IMR-90 (cell line): ENCODE measurements around the gene CDKN1C. TPM values are rescaled to one million over a fixed set of nuclear protein-coding genes. Genes with fewer than 3 reads are reported as not detected.
A peak's percentile ranks its signal among the peaks of the same experiment; 100 is the strongest.

ENCODE experiments used
- ATAC-seq: fragments of 200-7000 bp; cut with Tn5 transposase; 2 replicates; pipeline ENCODE4 v1.9.1; 2020; ENCODE audit warnings: low read depth, mild to moderate bottlenecking, moderate library complexity
- BruUV-seq: library from RNA; stranded (reverse); fragments of 400-500 nt; replicated peaks from 2 replicates; lab custom pipeline; 2021; lab: Mats Ljungman, UMichigan
- CTCF ChIA-PET: fragments of 300-600 bp; formaldehyde crosslinking; extraction: SDS; loops from one replicate; lab custom pipeline; 2021; ENCODE audit warnings: antibody characterized with exemption; lab: Yijun Ruan, JAX
- POLR2A ChIA-PET: fragments of 300-600 bp; sonication (Branson Sonifier 250); formaldehyde crosslinking; loops from one replicate; lab custom pipeline; 2022; ENCODE audit warnings: antibody characterized with exemption; ENCODE audit not compliant: unreplicated experiment; lab: Charles Lee
- DNase-seq: peaks from one replicate; pipeline ENCODE4 v3.0.0; 2013
- H2AFZ ChIP-seq: replicated peaks from 2 replicates; pipeline ENCODE3; 2013; ENCODE audit warnings: low read length, mild to moderate bottlenecking; ENCODE audit not compliant: poor library complexity
- H2AK5ac ChIP-seq: 2 replicates; pipeline ENCODE4 v1.6.1; 2013; ENCODE audit warnings: low read depth, low read length, inconsistent platforms
- H2AK9ac ChIP-seq: replicated peaks from 2 replicates; pipeline ENCODE3; 2013; ENCODE audit warnings: mild to moderate bottlenecking, low read depth, low read length, moderate library complexity; ENCODE audit not compliant: poor library complexity
- H2BK120ac ChIP-seq: 2 replicates; pipeline ENCODE4 v1.6.1; 2013; ENCODE audit warnings: low read depth, low read length, inconsistent platforms
- H2BK15ac ChIP-seq: 3 replicates; pipeline ENCODE4 v1.6.1; 2013; ENCODE audit warnings: low read depth, low read length, inconsistent platforms
- H2BK20ac ChIP-seq: 2 replicates; pipeline ENCODE4 v1.6.1; 2013; ENCODE audit warnings: low read depth, mild to moderate bottlenecking, inconsistent platforms, low read length, moderate library complexity
- H2BK5ac ChIP-seq: 2 replicates; pipeline ENCODE4 v1.6.1; 2013; ENCODE audit warnings: mild to moderate bottlenecking, low read depth, low read length, inconsistent platforms; ENCODE audit not compliant: poor library complexity, severe bottlenecking
- H3K14ac ChIP-seq: replicated peaks from 2 replicates; pipeline ENCODE4 v1.6.1; 2013; ENCODE audit warnings: low read depth, low read length, inconsistent platforms
- H3K18ac ChIP-seq: 2 replicates; pipeline ENCODE4 v1.6.1; 2013; ENCODE audit warnings: low read depth, low read length, control low read depth
- H3K23ac ChIP-seq: 2 replicates; pipeline ENCODE4 v1.6.1; 2013; ENCODE audit warnings: low read depth, low read length, inconsistent platforms
- H3K27ac ChIP-seq: 2 replicates; pipeline ENCODE4 v1.5.1; 2013; ENCODE audit warnings: mild to moderate bottlenecking, control low read depth, low read length; ENCODE audit not compliant: insufficient read depth
- H3K27me3 ChIP-seq: 2 replicates; pipeline ENCODE4 v1.6.1; 2013; ENCODE audit warnings: low read length; ENCODE audit not compliant: control insufficient read depth, insufficient read depth
- H3K36me3 ChIP-seq: 2 replicates; pipeline ENCODE4 v1.6.1; 2013; ENCODE audit warnings: low read length, mixed read lengths; ENCODE audit not compliant: control insufficient read depth, insufficient read depth
- H3K4ac ChIP-seq: 2 replicates; pipeline ENCODE4 v1.6.1; 2013; ENCODE audit warnings: low read depth, low read length, inconsistent platforms
- H3K4me1 ChIP-seq: 2 replicates; pipeline ENCODE4 v1.6.1; 2013; ENCODE audit warnings: low read length, mixed read lengths; ENCODE audit not compliant: control insufficient read depth, insufficient read depth
- H3K4me2 ChIP-seq: 2 replicates; pipeline ENCODE4 v1.6.1; 2013; ENCODE audit warnings: low read depth, mild to moderate bottlenecking, control low read depth, low read length, moderate library complexity
- H3K4me3 ChIP-seq: 2 replicates; pipeline ENCODE4 v1.5.1; 2013; ENCODE audit warnings: low read depth, mild to moderate bottlenecking, control low read depth, low read length, moderate library complexity; ENCODE audit not compliant: insufficient read depth
- H3K56ac ChIP-seq: 2 replicates; pipeline ENCODE4 v1.6.1; 2013; ENCODE audit warnings: low read length, inconsistent platforms; ENCODE audit not compliant: insufficient read depth; ENCODE audit errors: extremely low read depth
- H3K79me1 ChIP-seq, 2 experiments: 2 replicates each; pipeline ENCODE4 v1.6.1; 2013; ENCODE audit warnings: low read length in 2 of 2, inconsistent platforms in 1 of 2, low read depth in 1 of 2
- H3K9ac ChIP-seq: 2 replicates; pipeline ENCODE4 v1.6.1; 2013; ENCODE audit warnings: low read depth, low read length, control low read depth
- H3K9me1 ChIP-seq: 2 replicates; pipeline ENCODE4 v1.6.1; 2013; ENCODE audit warnings: low read length, inconsistent platforms; ENCODE audit not compliant: insufficient read depth
- H3K9me3 ChIP-seq: 2 replicates; pipeline ENCODE4 v1.6.1; 2013; ENCODE audit warnings: low read length; ENCODE audit not compliant: control insufficient read depth, insufficient read depth
- H4K20me1 ChIP-seq: 2 replicates; pipeline ENCODE4 v1.6.1; 2013; ENCODE audit warnings: low read length, inconsistent platforms; ENCODE audit not compliant: insufficient read depth
- H4K5ac ChIP-seq: 2 replicates; pipeline ENCODE4 v1.6.1; 2013; ENCODE audit warnings: mild to moderate bottlenecking, low read depth, low read length, control low read depth
- H4K8ac ChIP-seq, 2 experiments: 2 replicates each; pipeline ENCODE4 v1.6.1; 2013; ENCODE audit warnings: low read depth in 2 of 2, low read length in 2 of 2, control low read depth in 1 of 2, inconsistent platforms in 1 of 2
- H4K91ac ChIP-seq: 2 replicates; pipeline ENCODE4 v1.6.1; 2013; ENCODE audit warnings: low read depth, low read length, inconsistent platforms; ENCODE audit not compliant: insufficient read depth
- ELK1 ChIP-seq: fragments of 150-350 bp; IDR thresholded peaks from 2 replicates; pipeline ENCODE4 v1.6.1; 2016; ENCODE audit warnings: low read depth, mild to moderate bottlenecking, low read length, moderate library complexity, borderline replicate concordance
- MAFK ChIP-seq: IDR thresholded peaks from 2 replicates; pipeline ENCODE4 v1.6.1; 2012; ENCODE audit warnings: low read depth, low read length, improper control_type of control experiment
- MAZ ChIP-seq: IDR thresholded peaks from 2 replicates; pipeline ENCODE4 v1.6.1; 2012; ENCODE audit warnings: low read depth, mild to moderate bottlenecking, low read length, improper control_type of control experiment, moderate library complexity, borderline replicate concordance
- POLR2A ChIP-seq: IDR thresholded peaks from 2 replicates; pipeline ENCODE4 v1.6.1; 2012; ENCODE audit warnings: mild to moderate bottlenecking, low read depth, low read length
- RAD21 ChIP-seq: IDR thresholded peaks from 2 replicates; pipeline ENCODE4 v1.6.1; 2012; ENCODE audit warnings: low read length, improper control_type of control experiment
- RCOR1 ChIP-seq: IDR thresholded peaks from 2 replicates; pipeline ENCODE4 v1.6.1; 2012; ENCODE audit warnings: mild to moderate bottlenecking, low read length, improper control_type of control experiment; ENCODE audit not compliant: insufficient replicate concordance
- RFX5 ChIP-seq: IDR thresholded peaks from 2 replicates; pipeline ENCODE4 v1.8.0; 2012; ENCODE audit warnings: low read depth, mild to moderate bottlenecking, low read length, moderate library complexity
- SMC3 ChIP-seq: fragments of 150-350 bp; IDR thresholded peaks from 2 replicates; pipeline ENCODE4 v1.6.1; 2016; ENCODE audit warnings: low read depth, mild to moderate bottlenecking, antibody characterized with exemption, low read length, moderate library complexity
- WGBS, 2 experiments: methylation state at CpG; one replicate each; pipeline versions ENCODE4 v1.1.5 to v1.1.7; 2013; ENCODE audit warnings: missing lambda C conversion rate in 2 of 2; ENCODE audit not compliant: insufficient read length in 1 of 2; ENCODE audit errors: extremely low coverage in 2 of 2; 5-methylcytosine and 5-hydroxymethylcytosine counted together
- dilution Hi-C: fragments of 300-500 bp; cut with HindIII; formaldehyde crosslinking; loops from one replicate; pipeline ENCODE4 v1.14.3; 2018; ENCODE audit warnings: low sequenced_read_pairs; ENCODE audit not compliant: unreplicated experiment
- in situ Hi-C: fragments of 300-500 bp; cut with MboI; formaldehyde crosslinking; loops from 3 replicates; pipeline ENCODE4 v1.14.3; 2019; ENCODE audit warnings: low sequenced_read_pairs, inconsistent platforms, mixed read lengths
- intact Hi-C: fragments of 100-400 bp; cut with micrococcal nuclease; formaldehyde crosslinking; loops from 2 replicates; pipeline ENCODE4 v1.10.0; 2022
- polyA plus RNA-seq, 3 experiments: library from polyadenylated mRNA; depleted of rRNA; stranded (reverse); fragments of >200 nt; gene quantifications; 2 replicates each; pipeline ENCODE4 v1.2.3, GENCODE V29; 2012; ENCODE audit warnings: low replicate concordance in 1 of 3
- total RNA-seq: library from RNA; depleted of rRNA; stranded (reverse); fragments of >200 nt; gene quantifications from 2 replicates; pipeline ENCODE4 v1.2.3, GENCODE V29; 2012
- TF ChIP-seq, protein P1 (sequence below): fragments of 150-350 bp; IDR thresholded peaks from 2 replicates; pipeline ENCODE4 v1.6.1; 2017; ENCODE audit warnings: mild to moderate bottlenecking, antibody characterized with exemption, low read length, low read depth

CDKN1C gene
- total and polyA plus RNA-seq, 2 of the 4 experiments (the other 2 are of a cell fraction): 1.6 to 3.0 TPM

- Histone ChIP-seq H2AK9ac (peak overlapping the region; percentile 28), H3K56ac (no peak overlapping the region), H3K36me3 (no peaks in the 10 kb centered on the region), H3K18ac (no peak overlapping the region), H3K27ac (no peak overlapping the region), H3K9me3 (no peaks in the 10 kb centered on the region), H3K9me1 (no peaks in the 10 kb centered on the region), H2BK20ac (no peak overlapping the region), H4K20me1 (no peaks in the 10 kb centered on the region; the same call in 1 of the 2 replicates), H3K14ac (no peak overlapping the region), H4K8ac (no peak overlapping the region), H2BK120ac (no peak overlapping the region), H2BK15ac (no peak overlapping the region), H3K4ac (no peak overlapping the region), H4K91ac (no peak overlapping the region), H3K4me2 (no peak overlapping the region), H2AK5ac (no peak overlapping the region), H3K4me1 (no peaks in the 10 kb centered on the region), H2AFZ (no peak overlapping the region), H3K23ac (no peak overlapping the region), H3K9ac (no peak overlapping the region), H4K5ac (no peak overlapping the region), H3K79me1 (no peaks in the 10 kb centered on the region), H3K27me3 (peaks cover 19% of the 10 kb centered on the region; the same call in 1 of the 2 replicates), H2BK5ac (no peak overlapping the region), H3K4me3 (no peak overlapping the region)
- no TSS peak for BruUV-seq
- intact Hi-C loops (no loop called here), dilution Hi-C loops (no loop called here), in situ Hi-C loops (no loop called here)
- peak; percentile 78 for ATAC-seq
- peak; percentile 48 for DNase-seq
- WGBS, 2 experiments: 100% methylated on average over 2 of the region's 17 CpGs; no CpG with 5 or more reads in 1 of the 2 experiments
- TF ChIP-seq MAZ (no peak), SMC3 (no peak), POLR2A (no peak), ELK1 (no peak), RFX5 (no peak), MAFK (no peak), RAD21 (no peak), RCOR1 (no peak)
- TF ChIP-seq, protein P1, sequence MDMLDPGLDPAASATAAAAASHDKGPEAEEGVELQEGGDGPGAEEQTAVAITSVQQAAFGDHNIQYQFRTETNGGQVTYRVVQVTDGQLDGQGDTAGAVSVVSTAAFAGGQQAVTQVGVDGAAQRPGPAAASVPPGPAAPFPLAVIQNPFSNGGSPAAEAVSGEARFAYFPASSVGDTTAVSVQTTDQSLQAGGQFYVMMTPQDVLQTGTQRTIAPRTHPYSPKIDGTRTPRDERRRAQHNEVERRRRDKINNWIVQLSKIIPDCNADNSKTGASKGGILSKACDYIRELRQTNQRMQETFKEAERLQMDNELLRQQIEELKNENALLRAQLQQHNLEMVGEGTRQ: no peak
- POLR2A ChIA-PET: no interaction called here
- CTCF ChIA-PET: no interaction called here
These were observed 39.5 kb downstream of the CDKN1C start for GRCh38 chr11:2846056-2846455.
